ENCODE data around the gene SATB2.
A peak's percentile ranks its signal among the peaks of the same experiment; 100 is the strongest.

SATB2 gene

DNA sequence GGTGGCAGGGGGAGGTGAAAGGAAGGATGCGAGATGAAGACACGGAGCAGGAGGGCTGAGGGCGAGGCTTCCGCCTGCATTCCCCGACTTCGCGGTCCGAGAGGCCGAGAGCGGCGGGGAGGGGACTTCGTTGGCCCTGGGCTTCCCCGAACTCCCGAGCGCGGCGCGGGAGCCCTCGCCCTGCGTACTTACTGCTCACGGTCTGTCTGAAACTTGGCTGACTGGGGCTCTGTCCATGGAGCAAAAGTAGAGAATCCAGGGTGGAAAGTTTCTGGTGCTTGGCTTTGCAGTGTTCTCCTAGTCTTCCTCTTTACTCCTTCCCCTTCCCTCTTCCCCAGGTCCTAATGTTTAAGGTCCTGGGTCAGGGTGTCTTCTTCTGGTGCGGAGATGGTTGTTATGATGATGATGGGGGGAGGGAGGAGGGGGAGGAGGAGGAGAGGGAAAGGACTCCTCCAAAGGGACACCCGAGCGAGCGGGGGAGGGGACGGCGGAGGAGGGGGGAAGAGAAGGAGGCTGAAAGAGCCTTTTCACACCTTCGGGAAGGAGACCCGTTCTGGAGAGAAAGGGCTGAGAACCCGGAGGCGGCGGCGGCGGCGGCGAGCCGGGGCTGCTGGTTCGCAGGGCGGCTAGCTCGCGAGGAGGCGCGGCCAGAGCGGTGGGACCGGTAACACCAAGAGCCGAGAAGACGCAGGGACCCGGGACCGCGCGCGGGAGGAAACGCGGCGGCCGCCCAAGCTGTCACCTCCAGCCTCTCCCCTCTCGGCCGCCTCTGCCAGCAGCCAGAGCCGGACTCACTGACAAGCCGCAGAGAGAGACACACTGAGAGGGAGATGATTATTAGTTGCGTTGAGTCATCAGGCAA, at the start of gene SATB2:
TSS of gene SATB2 (minus strand) at position 793 of the 862 bp plus-strand sequence. CDS start 1,902 bp downstream, outside the sequence.
- peak; percentile 75 for DNase-seq (ENCODE audit: low spot score)

DNA sequence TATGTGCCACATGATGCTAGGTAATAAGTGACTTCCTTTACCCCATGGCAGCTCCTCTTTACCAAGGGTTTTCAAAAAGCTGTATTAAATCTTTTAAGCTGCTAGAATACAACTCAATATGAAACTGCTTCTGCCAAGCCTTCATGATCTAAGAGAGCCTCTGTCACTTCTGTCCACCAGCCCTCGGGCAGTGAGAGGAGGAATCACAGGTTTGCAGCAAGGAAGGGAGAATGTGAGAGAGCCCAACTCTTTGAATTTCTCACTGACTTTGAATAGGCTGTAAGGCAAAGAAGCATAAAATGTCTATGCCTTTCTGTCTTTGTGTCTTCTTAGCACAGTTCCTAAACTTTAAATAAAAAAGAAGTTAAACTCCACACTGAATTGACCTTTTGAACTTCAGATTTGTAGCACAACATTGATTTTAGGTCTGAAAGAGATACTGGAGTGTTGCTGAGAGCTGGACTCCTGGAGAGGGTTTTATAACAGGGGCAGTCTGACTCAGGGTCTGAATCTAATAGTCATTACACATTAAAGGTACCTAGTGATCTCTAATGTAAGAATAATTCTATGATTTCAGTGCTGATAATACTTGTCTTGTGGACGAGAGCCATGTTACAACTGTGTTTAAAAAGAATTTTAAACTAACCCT, 48.1 kb upstream of the SATB2 start:
- DNase-seq (ENCODE audit: low spot score) = no peak

DNA sequence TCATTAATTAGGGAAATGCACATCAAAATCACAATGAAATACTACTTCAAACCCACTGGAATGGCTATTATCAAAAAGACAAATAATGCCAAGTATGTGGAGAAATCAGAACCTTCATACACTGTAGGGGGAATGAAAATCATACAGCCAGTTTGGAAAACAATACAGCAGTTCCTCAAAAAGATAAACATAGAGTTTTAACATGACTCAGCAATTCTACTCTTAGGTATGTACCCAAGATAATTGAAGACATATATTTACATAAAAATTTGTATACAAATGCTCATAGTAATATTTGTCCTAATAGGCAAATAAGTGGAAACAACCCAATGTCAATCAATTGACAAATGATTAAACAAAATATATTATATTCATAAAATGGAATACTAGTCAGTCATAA, 45.4 kb upstream of the SATB2 start:
- no peak for DNase-seq (ENCODE audit: low spot score)

DNA sequence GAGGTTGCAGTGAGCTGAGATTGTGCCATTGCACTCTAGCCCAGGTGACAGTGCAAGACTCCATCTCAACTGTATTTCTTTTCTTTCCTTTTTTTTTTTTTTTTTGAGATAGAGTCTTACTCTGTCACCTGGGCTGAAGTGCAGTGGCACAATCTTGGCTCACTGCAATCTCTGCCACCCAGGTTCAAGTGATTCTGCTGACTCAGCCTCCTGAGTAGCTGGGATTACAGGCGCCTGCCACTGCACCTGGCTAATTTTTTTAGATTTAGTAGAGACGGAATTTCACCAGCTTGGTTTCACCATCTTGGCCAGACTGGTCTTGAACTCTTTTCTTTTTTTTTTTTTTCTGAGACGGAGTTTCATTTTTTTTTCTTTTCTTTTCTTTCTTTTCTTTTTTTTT, 41.3 kb upstream of the SATB2 start:
- no peak for DNase-seq (ENCODE audit: low spot score)

DNA sequence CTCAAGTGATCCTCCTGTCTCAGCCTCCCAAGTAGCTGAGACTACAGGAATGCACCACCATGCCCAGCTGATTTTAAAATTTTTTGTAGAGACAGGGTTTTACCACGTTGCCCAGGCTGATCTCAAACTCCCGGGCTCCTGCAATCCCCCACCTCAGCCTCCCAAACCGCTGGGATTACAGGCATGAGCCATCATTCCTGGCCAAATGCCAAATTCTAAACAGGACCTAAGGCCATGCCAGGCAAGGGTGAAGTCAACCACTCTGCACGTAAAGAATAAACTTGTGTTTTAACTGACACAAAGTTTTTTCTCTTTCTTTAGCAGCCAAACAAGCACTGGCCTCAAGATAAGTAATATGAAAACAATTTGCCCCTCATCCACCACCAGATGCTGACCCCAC, 37.4 kb upstream of the SATB2 start:
- DNase-seq (ENCODE audit: low spot score) = no peak

DNA sequence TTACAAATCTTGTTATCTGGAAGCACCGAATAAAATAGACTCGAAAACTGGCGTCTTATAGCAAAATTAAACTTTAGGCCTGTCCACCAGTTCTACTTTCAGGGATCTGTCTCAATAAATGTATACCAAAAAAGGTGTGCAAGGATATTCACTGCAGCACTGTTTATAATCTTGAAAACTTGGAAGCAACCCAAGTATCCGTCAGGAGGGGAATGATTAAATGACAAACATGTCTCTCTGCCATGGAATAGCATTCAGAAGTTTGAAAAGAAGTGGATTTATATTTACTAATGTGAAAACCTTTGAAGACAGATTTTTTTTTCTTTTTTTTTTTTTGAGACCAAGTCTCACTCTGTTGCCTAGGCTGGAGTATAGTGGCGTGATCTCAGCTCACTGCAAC, 32.3 kb upstream of the SATB2 start:
- DNase-seq (ENCODE audit: low spot score) = no peak

DNA sequence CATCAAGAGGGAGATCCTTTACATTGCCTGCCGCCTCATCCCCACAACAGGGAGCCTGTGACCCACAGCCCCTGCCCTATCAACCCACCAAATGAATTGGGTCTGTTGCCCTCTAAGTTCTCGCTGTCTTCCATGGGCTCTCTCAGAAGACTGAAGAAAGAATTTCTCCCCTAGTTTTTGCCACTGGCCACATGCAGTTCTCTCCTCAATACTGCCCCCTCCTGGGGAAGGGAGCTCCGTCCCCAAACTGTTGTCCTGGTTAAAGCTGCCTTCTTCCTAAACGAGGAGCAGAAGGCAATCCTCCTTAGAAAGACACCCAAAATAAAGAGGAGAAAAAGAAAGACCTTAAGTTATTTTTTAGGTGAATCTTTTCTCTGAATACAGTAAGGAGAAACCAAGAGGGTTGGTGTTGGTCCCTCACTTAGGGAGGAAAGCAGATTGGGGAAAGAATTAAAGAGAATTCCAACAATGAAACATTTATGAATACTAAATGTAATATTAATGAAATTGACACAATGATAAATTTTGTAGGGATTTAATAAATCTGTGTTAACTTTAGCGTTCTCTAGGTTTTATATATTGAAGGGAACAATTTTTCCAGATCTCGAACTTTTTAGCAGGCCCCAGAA, 31.1 kb upstream of the SATB2 start:
- DNase-seq (ENCODE audit: low spot score) = peak; percentile 72

DNA sequence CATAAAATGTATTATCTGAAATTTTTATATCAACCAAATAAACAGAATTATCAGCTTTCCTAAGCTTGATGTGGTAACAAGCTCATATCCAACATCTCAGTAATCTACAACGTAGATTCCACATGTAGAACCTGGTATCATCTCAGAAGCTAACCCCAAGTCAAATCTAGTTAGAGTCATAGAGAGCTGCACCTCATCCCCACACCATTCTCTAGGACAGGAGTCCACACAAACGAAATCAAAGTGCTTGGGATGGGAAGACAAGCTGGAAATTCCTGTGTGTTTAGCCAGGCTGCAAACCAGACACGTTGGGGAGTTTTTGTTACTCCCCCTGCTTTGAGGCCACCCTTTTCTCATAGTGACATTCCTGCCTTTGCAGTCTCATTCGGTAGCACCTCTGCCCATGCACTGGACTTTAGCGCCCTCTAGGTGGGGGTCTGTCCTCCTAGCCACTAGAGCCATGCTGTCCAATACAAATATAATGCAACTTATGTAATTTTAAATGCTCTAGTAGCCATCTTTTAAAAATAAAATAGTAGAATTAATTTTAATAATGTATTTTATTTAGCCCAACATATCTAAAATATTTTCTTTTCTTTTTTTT, 28.1 kb upstream of the SATB2 start:
- DNase-seq (ENCODE audit: low spot score) = peak; percentile 53

DNA sequence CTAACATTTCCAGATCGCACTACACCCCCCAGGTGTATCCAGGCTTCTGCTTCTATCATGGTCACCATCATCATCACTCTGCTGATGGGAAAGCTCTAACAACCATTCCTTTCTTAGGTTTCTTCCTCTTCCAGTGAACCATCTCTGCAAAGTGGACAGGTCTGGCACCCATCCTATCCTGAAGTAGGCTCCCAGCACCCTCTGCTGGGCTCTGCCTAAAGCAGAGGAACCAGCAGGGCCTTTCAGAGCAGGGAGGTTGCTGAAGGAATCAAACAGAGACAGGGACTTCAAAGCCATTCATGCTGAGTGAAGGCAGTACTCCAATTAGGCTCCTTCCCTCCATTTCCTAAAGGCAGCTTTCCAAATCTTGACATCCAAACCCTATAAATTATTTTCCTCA, 27.2 kb upstream of the SATB2 start:
- DNase-seq (ENCODE audit: low spot score) = no peak

DNA sequence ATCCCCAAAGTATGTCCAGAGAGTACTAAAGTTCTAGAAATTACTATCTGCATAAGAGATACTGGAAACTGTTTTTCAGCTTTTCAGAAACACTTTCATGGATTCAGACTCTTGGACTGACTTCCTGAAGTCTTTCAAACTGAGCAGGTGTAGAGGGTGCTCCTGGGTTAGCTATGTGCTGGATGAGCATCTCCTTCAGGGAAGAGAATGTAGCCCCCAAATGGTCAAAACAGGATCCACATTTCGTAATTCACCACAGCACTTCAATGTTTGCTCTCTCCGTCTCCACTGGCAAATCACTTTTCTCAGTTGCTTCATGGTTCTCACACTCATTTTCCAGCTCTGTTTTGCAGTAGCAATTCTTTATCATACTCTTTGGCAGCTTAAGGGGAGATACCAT, 23.2 kb upstream of the SATB2 start:
- DNase-seq (ENCODE audit: low spot score) = no peak

DNA sequence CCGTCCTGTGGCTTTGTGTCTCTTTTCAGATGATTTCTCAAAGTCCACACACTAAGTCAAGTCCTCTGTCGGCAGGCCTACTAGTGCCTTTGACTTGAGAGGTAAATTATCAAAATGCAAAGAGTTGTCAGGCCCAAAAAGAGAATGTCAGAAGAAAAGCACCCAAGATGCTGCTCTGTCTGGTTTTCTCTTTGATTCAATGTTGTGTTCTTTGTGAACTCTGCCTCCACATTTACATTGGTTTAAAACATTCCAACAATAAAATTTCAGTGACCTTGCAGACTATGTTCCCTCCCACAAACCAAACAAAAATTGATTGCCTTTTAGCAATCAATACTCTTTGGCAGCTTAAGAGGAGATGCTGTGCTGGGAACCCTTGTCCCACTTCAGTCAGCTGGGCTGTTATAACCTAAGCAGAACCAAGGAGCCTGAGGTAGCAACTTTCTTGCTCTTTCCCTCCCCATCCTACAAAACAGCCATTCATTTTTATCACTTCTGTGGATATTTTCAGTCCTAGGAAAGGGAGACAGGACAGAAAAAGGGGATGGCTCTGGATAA, 19.6 kb upstream of the SATB2 start:
- no peak for DNase-seq (ENCODE audit: low spot score)

DNA sequence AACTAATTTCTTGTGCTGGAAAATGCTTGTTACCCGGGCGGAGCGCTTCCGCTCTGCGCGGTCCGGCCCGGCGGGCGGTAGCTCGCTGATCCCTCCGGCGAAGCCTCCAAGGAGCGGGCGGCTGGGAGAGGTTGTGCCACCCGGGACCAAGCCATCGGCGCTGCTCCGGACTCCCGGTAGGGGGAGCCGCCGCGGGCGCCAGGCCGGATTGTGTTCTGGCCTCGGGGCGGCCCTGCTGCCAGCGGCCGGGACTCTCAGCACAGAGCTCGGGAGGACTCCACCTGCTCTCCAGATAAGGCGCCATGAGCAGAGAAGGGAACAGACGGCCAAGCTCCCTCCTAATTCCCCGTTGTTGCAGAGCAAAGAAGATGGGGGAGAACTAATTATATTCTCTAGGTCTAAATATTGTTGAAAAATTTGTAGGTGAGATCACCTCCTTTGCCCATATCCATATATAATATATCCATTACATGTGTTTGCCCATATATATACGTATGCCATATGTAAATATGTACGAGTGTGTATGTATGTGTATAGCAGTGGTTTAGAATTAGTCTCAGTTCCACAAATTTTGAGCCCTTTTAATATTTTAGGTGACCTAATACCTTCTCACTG, 13.8 kb upstream of the SATB2 start:
- peak; percentile 89 for DNase-seq (ENCODE audit: low spot score)

DNA sequence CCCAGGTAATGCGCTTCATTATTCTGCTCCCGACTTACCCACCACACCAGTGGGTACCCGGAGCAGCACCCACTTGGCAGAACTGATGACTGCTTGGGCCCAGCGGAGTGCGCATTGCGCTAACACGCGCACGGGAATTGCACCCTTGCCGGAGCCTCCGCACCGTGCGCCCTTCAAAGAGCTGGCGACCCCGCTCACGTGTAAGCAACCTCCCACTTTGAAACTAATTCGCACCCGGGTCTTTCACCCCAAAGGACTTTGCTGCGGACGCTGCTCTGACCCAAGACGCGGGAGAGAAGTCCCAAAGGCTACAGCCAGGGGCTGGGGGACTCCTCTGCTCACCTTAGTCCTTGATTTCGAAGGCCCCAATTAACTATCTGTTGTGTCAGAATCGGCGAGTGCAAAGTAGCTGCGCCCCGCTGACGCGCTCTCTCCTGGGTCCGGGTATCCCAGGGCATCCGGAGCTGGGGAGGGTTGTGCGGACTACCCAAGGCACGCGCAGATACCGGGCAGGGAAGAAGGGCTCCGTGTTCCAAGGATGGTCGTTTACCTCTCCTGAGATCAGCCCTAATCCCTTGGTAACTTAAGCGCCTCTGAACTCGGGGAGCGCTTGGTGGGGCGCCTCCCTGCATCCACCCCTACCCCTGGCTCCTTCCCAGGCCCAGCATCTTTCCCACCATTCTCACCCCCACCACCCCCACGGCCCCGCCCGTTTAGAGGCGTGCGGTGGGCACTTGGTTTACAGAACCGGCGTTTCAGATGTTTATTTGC, 13.1 kb upstream of the SATB2 start:
- DNase-seq (ENCODE audit: low spot score) = no peak

DNA sequence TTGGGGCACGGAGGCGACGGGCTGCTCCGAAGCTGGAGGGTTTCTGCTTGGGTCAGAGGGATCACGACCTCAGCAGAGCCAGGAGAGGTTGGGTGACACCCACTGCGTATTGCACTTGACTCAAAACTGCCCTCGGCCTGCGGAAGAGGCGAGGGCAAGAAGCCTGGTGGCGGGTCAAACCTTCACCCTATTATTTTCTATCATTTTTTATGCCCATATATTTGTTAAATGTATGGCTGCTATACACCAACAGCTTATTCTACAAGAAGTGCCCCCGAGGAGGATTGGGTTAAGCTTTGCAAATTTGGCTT, 12.6 kb upstream of the SATB2 start:
- DNase-seq (ENCODE audit: low spot score) = no peak

DNA sequence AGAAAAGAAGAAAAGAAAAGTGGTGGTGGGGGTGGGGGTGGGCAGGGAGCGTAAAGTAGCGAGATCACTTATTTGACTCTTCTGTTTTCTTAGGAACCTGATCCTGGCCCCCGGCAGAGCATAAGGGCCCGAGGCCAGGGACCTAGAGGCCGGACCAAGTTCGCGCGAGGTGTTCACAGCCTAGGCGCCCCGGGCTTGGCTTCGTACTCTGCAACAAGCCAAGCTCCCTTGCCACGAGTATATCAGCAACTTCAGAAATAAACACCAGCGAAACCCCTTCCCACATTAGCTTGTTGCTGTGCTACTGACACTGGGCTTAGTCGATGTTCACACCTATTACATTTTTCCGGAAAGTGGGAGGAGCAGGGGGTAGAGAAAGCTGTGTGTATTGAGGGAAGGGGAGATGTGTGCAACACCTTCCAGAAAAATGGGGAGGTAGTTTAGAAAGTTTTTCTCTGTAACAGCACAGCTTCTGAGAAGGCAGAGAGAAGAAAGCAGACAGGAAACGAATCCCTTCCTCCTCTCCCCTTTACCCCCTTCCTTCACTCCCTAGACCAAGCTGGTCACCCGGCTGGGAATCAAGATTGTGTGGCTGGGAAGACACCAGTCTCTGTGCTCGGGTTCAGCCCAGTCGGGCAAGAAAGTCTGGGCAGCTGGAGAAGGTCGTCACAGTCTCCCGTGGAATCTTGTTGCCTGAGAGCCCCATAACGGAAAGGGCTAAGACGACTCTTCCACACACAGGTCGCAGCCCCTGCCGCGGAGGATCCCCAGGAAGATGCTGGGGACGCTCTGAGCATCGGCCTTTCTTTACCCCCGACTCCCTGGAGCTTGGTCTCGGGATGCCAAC, 12.0 kb upstream of the SATB2 start:
- DNase-seq (ENCODE audit: low spot score) = no peak

DNA sequence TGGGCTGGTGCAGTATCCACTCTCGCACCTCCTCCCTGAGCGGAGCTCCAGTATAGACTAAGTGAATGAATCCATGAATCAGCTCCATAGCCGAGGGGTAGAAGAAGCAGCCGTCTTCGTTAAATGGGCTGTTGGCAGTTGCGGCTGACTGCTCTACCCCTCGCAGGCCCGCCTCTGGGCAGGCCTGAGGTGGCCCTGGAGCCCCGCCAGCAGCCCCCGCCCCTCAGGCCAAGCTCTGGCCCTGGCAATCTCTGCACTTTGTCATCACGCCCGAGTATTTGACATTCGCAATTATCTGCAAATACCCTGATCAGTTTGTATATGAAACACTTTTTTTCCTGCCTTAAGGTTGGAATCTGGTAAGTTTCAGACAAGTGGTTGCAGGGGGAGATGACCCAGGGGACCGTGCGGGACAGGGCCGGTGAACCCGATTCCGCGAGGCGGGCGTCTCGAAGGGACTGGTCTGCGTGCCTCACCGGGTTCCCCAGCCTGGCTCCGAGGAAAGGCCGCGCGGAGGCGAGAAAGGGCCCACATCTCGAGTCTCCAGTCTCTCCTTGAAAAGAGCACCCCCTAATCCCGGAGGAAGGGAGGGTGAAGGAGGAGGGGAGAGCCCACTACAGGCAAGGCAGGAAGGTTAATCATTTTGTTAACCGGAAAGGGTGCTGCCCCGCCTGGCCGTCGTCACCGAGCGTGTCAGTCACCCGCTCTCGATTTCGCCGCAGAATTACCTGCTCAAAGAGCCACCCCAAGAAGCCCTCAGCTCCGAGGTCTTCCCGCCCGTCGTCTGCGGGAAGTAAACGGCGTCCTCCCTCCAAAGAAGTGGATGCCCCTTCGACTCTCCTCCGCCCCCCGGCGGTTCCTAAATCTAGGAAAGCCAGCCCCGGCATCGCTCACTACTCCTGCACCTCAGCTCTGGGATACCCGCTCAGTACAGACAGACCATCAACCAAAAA, 11.1 kb upstream of the SATB2 start:
- DNase-seq (ENCODE audit: low spot score) = no peak

DNA sequence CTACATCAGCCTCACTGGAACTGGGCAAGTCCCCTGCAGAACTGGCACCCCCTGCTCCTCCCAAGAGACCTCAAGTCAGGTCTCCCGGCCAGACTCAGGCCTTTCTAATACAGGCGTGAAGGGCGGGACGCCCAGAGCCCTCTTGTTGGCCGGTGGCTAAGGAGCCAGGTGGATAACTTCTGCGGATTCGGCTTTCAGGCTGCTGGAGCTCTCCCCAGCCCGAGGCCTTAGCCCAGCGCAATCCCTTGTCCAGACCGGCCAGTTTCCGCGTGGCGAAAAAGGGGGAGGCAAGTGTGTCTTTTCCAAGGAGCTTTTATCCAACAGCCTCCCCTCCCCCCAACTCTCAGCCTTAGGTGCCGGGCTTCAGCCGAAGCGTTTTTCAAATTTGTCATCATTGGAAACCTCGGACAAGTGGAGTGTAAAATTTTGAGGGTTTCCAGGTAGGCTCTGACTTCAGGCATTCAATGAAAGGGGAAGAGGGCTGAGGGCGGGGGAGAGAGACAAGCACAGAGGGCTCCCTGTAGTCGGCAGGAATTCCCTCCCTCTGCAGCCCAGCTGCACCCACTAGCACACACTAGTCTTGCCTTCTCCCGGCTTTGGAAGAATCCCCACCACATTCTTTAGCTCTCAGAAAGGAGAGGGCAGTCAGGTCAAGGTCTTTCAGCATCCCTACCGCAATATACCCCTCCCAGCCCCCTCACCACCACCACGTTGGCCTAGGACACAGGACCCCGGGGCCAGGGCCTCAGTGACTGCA, 9.5 kb upstream of the SATB2 start:
- DNase-seq (ENCODE audit: low spot score) = no peak

DNA sequence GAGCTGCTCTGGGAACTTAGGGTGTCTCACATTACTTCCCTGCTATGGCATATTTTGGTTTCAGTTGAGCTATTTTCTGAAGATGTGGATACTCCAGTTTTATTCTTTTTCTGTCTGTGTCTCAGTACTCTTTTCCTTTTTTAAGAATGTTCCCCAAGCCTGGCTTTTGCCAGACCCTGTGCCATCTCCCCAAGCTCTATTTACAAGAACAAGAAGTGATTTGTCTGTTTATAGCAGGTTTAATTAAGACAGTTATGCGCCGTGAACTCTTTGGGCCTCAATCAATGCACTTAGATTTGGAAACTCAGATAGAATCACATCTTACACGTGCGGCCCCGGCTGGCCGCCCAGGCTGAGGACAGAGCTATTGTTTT, 8.9 kb upstream of the SATB2 start:
- no peak for DNase-seq (ENCODE audit: low spot score)

Data from AG08396 (cell line).